Erythroblast (primary cell): Measurements from ENCODE around the gene SLC30A4.

Experiments used
- GATA1 ChIP-seq: IDR thresholded peaks from 2 replicates; pipeline ENCODE4 v1.6.1; 2011; ENCODE audit warnings: low read depth, mild to moderate bottlenecking, control low read depth, low read length, moderate library complexity
- POLR2A ChIP-seq: IDR thresholded peaks from 2 replicates; pipeline ENCODE4 v1.6.1; 2011; ENCODE audit warnings: mild to moderate bottlenecking, low read length

GRCh38 chr15:45543051-45543450, 20.5 kb upstream of the SLC30A4 start:
- TF ChIP-seq POLR2A (no peak), GATA1 (no peak)
